Keratinocyte (primary cell): ENCODE data around the gene SYT1. TPM values are rescaled to one million over a fixed set of nuclear protein-coding genes. Genes with fewer than 3 reads are reported as not detected.
"Not testable (repeated sequence)": the region's sequence is repeated elsewhere in the genome, so short reads cannot be mapped to it uniquely, and the experiment has no call there.

Source experiments
- DNase-seq: peaks from one replicate; pipeline ENCODE4 v3.0.0-alpha.2; 2011; ENCODE audit warnings: low read depth, missing footprints, low spot score
- FAIRE-seq: peaks from 2 replicates; lab custom pipeline; 2011; peaks lifted over from hg19 to GRCh38; lab: Jason Lieb, UNC
- H2AFZ ChIP-seq: 2 replicates; pipeline ENCODE4 v1.6.0; 2012; ENCODE audit warnings: low read length, control low read depth, inconsistent platforms; ENCODE audit not compliant: control insufficient read depth
- H3K27ac ChIP-seq: 2 replicates; pipeline ENCODE4 v1.5.1; 2011; ENCODE audit warnings: low read length; ENCODE audit not compliant: control insufficient read depth, insufficient read depth
- H3K27me3 ChIP-seq: 3 replicates; pipeline ENCODE4 v1.6.0; 2011; ENCODE audit warnings: low read length; ENCODE audit not compliant: control insufficient read depth, insufficient read depth; ENCODE audit errors: extremely low read depth
- H3K36me3 ChIP-seq, 2 experiments: 2 replicates in 1 of 2; 3 replicates in 1 of 2; pipeline ENCODE4 v1.5.1; 2011; ENCODE audit warnings: low read length in 2 of 2, mild to moderate bottlenecking in 1 of 2; ENCODE audit not compliant: control insufficient read depth in 2 of 2, insufficient read depth in 2 of 2; ENCODE audit errors: extremely low read depth in 1 of 2
- H3K4me1 ChIP-seq: 3 replicates; pipeline ENCODE4 v1.5.1; 2011; ENCODE audit warnings: low read length; ENCODE audit not compliant: control insufficient read depth, insufficient read depth; ENCODE audit errors: extremely low read depth
- H3K4me2 ChIP-seq: 3 replicates; pipeline ENCODE4 v1.6.0; 2011; ENCODE audit warnings: low read depth, low read length; ENCODE audit not compliant: control insufficient read depth, insufficient read depth; ENCODE audit errors: extremely low read depth
- H3K4me3 ChIP-seq, 3 experiments: fragments of 200-600 bp in 1 of 3; sonication (generic) in 1 of 3; 2 replicates in 2 of 3; 3 replicates in 1 of 3; pipeline ENCODE4 v1.5.1; 2011 to 2016; ENCODE audit warnings: low read length in 3 of 3, mild to moderate bottlenecking in 3 of 3, control low read depth in 2 of 3, inconsistent platforms in 1 of 3, low read depth in 1 of 3, mixed read lengths in 1 of 3, mixed run types in 1 of 3, moderate library complexity in 1 of 3; ENCODE audit not compliant: control insufficient read depth in 2 of 3, insufficient read depth in 2 of 3; ENCODE audit errors: extremely low read depth in 1 of 3
- H3K79me2 ChIP-seq: 2 replicates; pipeline ENCODE4 v1.6.0; 2012; ENCODE audit warnings: low read length; ENCODE audit not compliant: control insufficient read depth, insufficient read depth
- H3K9ac ChIP-seq: 3 replicates; pipeline ENCODE4 v1.6.0; 2011; ENCODE audit warnings: low read length; ENCODE audit not compliant: control insufficient read depth, insufficient read depth; ENCODE audit errors: extremely low read depth
- H3K9me1 ChIP-seq: 3 replicates; pipeline ENCODE4 v1.6.0; 2011; ENCODE audit warnings: low read length; ENCODE audit not compliant: control insufficient read depth, insufficient read depth; ENCODE audit errors: extremely low read depth
- H3K9me3 ChIP-seq: 2 replicates; pipeline ENCODE4 v1.5.1; 2012; ENCODE audit warnings: low read depth, low read length; ENCODE audit not compliant: control insufficient read depth
- H4K20me1 ChIP-seq: 3 replicates; pipeline ENCODE4 v1.6.0; 2011; ENCODE audit warnings: low read length; ENCODE audit not compliant: control insufficient read depth, insufficient read depth; ENCODE audit errors: extremely low read depth
- CTCF ChIP-seq, 3 experiments: IDR thresholded peaks in 1 of 3; conservative IDR thresholded peaks in 1 of 3; optimal IDR thresholded peaks in 1 of 3; 2 replicates in 2 of 3; 3 replicates in 1 of 3; pipeline versions ENCODE3 to v1.5.1; 2011; ENCODE audit warnings: low read length in 3 of 3, mild to moderate bottlenecking in 3 of 3, moderate library complexity in 2 of 3, control low read depth in 1 of 3, inconsistent platforms in 1 of 3; ENCODE audit not compliant: insufficient read depth in 2 of 3; ENCODE audit errors: extremely low read depth in 1 of 3
- EZH2 ChIP-seq: IDR thresholded peaks from one replicate; pipeline ENCODE4 v1.6.1; 2012; ENCODE audit warnings: inconsistent platforms, mild to moderate bottlenecking, low read length, moderate library complexity
- dilution Hi-C: fragments of 300-500 bp; cut with MboI; formaldehyde crosslinking; loops from one replicate; pipeline ENCODE4 v1.7.0; 2020; ENCODE audit warnings: low sequenced_read_pairs; ENCODE audit not compliant: extremely low pct_ligation_motif_present
- polyA plus RNA-seq, 5 experiments: library from polyadenylated mRNA; depleted of rRNA in 3 of 5; stranded (reverse) in 3 of 5; stranded (forward) in 1 of 5; unstranded in 1 of 5; fragments of >200 nt; gene quantifications; 1 replicate in 1 of 5; 2 replicates in 3 of 5; 3 replicates in 1 of 5; pipeline versions ENCODE4 v1.2.1 to v1.2.3, GENCODE V29; 2011 to 2012; ENCODE audit warnings: missing spikeins in 2 of 5, low read depth in 1 of 5, low replicate concordance in 1 of 5

Gene SYT1
- polyA plus RNA-seq, 1 donor (not counting 4 experiments of a cell fraction or from before 2014, with no cell fraction given): 6.1 TPM

- dilution Hi-C loops: no loop called here
- H3K9me3 ChIP-seq: no peaks in the 10 kb centered on the region
- no peaks in the 10 kb centered on the region for H3K4me1 ChIP-seq
- FAIRE-seq (no peak), DNase-seq (no peak)
- H3K9ac ChIP-seq: no peak overlapping the region
- no peaks in the 10 kb centered on the region for H3K27me3 ChIP-seq
- no peak overlapping the region for H3K4me2 ChIP-seq
- no peaks in the 10 kb centered on the region for H3K79me2 ChIP-seq
- H3K4me3 ChIP-seq: no peak overlapping the region
- no peak overlapping the region for H2AFZ ChIP-seq
- TF ChIP-seq CTCF (optimal IDR thresholded peaks at IDR 0.05 in 1 of 3, IDR thresholded peaks at IDR 0.05 in 1 of 3, conservative IDR thresholded peaks at IDR 0.05 in 1 of 3; ENCODE audit: extremely low read depth in 1 of 3, insufficient read depth in 2 of 3, low read length in 3 of 3) (no peak), EZH2 (no peak)
- H3K36me3 ChIP-seq: no peaks in the 10 kb centered on the region
- H3K27ac ChIP-seq: no peak overlapping the region
- H4K20me1 ChIP-seq: no peaks in the 10 kb centered on the region
- H3K9me1 ChIP-seq: no peaks in the 10 kb centered on the region
Observed at GRCh38 chr12:79023784-79024183, 159.2 kb downstream of the SYT1 start.

GRCh38 chr12:79033788-79034187 lies 169.2 kb downstream of the SYT1 start:
- no peaks in the 10 kb centered on the region for H3K4me1 ChIP-seq
- no peak overlapping the region for H3K9ac ChIP-seq
- DNase-seq (no peak), FAIRE-seq (no peak)
- no peak overlapping the region for H3K27ac ChIP-seq
- H3K36me3 ChIP-seq: no peaks in the 10 kb centered on the region
- no peaks in the 10 kb centered on the region for H3K9me1 ChIP-seq
- H3K79me2 ChIP-seq: no peaks in the 10 kb centered on the region
- no peak overlapping the region for H3K4me2 ChIP-seq
- H3K9me3 ChIP-seq: no peaks in the 10 kb centered on the region
- no peaks in the 10 kb centered on the region for H4K20me1 ChIP-seq
- H3K4me3 ChIP-seq: no peak overlapping the region
- H3K27me3 ChIP-seq: no peaks in the 10 kb centered on the region
- no peak for TF ChIP-seq CTCF (optimal IDR thresholded peaks at IDR 0.05 in 1 of 3, IDR thresholded peaks at IDR 0.05 in 1 of 3, conservative IDR thresholded peaks at IDR 0.05 in 1 of 3; ENCODE audit: extremely low read depth in 1 of 3, insufficient read depth in 2 of 3, low read length in 3 of 3)
- TF ChIP-seq EZH2: no peak
- H2AFZ ChIP-seq: no peak overlapping the region
- dilution Hi-C loops: no loop called here

GRCh38 chr12:79044748-79045147 lies 180.2 kb downstream of the SYT1 start:
- dilution Hi-C loops, H3K9me1 ChIP-seq, DNase-seq, H3K4me3 ChIP-seq, H3K9me3 ChIP-seq, FAIRE-seq, H3K4me1 ChIP-seq, H3K27me3 ChIP-seq, H3K27ac ChIP-seq, H2AFZ ChIP-seq, H4K20me1 ChIP-seq, H3K4me2 ChIP-seq, H3K9ac ChIP-seq, H3K36me3 ChIP-seq, H3K79me2 ChIP-seq: not testable (repeated sequence)

GRCh38 chr12:79045149-79045703 lies 180.7 kb downstream of the SYT1 start:
- DNase-seq, H3K9ac ChIP-seq, H3K9me1 ChIP-seq, H3K79me2 ChIP-seq, FAIRE-seq, H3K4me2 ChIP-seq, H3K27me3 ChIP-seq, H3K36me3 ChIP-seq, H3K27ac ChIP-seq, H3K4me3 ChIP-seq, H4K20me1 ChIP-seq, dilution Hi-C loops, H2AFZ ChIP-seq, H3K9me3 ChIP-seq, H3K4me1 ChIP-seq: not testable (repeated sequence)
